ENCODE measurements around the gene RPGRIP1.
"Not testable (repeated sequence)": the region's sequence is repeated elsewhere in the genome, so short reads cannot be mapped to it uniquely, and the experiment has no call there.

RPGRIP1 gene

DNA sequence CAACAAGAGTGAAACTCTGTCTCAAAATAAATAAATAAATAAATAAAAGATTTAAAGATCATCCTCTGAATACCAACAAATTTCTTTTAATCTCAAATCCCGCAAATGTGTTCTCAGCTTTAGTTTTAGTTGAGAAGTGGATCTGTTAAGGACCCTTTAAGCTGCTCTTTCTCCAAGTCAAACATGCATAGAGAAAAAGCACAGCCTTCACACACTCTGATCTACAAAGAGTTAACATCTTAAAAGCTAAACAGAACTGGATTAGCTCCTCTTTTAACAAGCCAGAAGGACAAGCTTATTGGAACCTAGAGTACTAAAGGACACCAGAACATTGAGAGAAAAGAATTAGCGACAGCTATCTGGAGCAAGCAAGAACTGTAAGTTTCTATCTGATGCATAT, at the start of gene RPGRIP1:
Gene RPGRIP1 (plus strand): TSS at position 301 of the 400 bp plus-strand sequence. CDS start 7,894 bp downstream, outside the sequence.
- no peak for DNase-seq (ENCODE audit: low read depth)

- DNase-seq (ENCODE audit: low read depth) = no peak
Observed at GRCh38 chr14:21231020-21231652, 48.7 kb upstream of the RPGRIP1 start.

- DNase-seq (ENCODE audit: low read depth) = no peak
Observed at GRCh38 chr14:21233457-21234076, 46.3 kb upstream of the RPGRIP1 start.

- DNase-seq (ENCODE audit: low read depth) = no peak
Observed at GRCh38 chr14:21234112-21234511, 45.8 kb upstream of the RPGRIP1 start.

DNA sequence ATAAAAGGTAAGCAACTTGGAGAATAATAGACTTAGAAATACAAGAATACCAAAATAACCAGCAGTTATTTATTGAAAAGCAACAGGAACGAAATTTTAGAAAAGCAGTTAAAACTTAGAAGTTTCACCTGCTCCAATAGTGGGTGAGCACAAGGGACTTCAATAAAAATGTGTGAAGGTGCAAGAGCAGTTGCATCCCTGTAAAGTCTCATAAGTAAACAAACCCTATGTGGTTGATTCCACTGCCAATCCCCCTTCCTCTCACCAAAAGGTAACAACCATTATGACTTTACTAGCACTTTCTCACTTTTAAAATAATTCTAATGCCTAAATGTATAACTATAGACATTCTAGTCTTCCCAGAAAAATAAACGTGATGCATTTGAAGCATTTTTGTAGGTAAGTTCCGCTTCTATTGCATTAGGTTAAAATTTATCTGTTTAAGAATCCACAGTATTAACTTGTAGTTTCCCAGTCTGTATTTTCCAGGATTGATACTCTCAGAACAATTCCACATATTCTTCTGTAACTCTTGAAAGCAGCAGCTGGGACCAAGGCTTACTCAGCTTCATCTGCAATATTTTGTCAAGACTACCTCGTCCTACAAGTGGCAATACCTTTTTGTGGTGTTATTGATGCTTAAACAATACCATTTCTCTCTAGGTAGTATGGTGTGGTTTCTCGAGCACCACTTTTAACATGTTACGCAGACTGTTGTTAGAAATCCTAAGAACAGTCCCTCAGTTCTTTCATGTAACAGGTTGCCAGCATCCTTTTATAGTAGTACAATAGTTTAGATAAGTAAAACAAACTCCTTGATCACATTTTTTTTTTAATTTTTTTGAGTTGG, 42.7 kb upstream of the RPGRIP1 start:
- DNase-seq (ENCODE audit: low read depth) = no peak

GRCh38 chr14:21238823-21239518, 40.9 kb upstream of the RPGRIP1 start:
- no peak for DNase-seq (ENCODE audit: low read depth)

DNA sequence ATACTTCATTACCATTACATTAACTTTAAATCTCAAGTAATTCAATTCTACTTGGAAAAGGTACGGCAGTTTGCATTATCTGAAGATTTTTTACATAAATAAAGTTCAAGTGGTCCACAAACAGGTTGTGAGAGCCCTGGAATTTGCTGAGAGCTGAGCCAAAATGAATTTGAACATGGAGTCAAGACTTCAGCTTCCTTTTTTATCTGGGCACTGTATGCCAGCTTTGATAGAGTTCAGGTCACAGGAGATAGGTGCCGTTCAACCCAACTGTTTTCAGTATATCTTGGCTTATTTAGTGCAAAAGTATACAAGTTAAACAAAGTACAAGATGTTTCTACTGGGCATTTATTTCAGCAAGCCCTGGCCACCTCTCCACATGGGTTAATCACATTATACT, 39.5 kb upstream of the RPGRIP1 start:
- no peak for DNase-seq (ENCODE audit: low read depth)

- DNase-seq (ENCODE audit: low read depth) = no peak
Observed at GRCh38 chr14:21241218-21241819, 38.6 kb upstream of the RPGRIP1 start.

DNA sequence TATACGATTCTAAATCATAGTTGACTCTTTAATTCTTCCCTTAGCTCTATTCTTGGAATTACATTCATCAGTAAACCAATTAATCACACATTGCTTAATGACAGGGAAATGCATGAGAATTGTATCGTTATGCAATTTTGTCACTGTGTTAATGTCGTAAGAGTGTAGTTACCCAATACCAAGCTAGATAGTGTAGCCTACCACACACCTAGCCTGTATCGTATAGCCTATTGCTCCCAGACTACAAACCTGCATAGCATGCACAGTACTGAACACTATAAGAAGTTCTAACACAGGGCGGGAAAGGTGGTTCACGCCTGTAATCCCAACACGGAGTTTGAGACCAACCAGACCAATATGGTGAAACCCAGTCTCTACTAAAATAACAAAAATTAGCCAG, 35.3 kb upstream of the RPGRIP1 start:
- no peak for DNase-seq (ENCODE audit: low read depth)

- no peak for DNase-seq (ENCODE audit: low read depth)
Observed at GRCh38 chr14:21245813-21246212, 34.1 kb upstream of the RPGRIP1 start.

DNA sequence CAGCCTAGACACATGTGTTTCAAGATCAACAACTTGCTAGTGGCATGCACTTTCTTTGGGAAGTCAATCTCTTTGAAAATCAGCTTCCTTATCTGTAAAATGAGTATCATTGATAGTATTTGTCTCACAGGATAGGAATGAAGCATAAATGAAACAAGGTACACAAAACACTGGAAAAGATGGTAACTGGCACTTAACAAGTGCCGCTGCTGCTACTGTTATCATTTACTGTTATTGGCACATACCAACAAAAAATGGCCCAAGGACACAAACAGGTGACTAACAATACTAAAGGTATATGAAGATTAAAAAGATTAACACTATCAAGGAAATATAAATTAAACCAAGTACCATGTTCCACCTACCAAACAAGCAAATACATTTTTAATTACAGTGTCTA, 31.5 kb upstream of the RPGRIP1 start:
- no peak for DNase-seq (ENCODE audit: low read depth)

- no peak for DNase-seq (ENCODE audit: low read depth)
Observed at GRCh38 chr14:21248739-21249411, 31.0 kb upstream of the RPGRIP1 start.

- no peak for DNase-seq (ENCODE audit: low read depth)
Observed at GRCh38 chr14:21251215-21251614, 28.7 kb upstream of the RPGRIP1 start.

- DNase-seq (ENCODE audit: low read depth) = no peak
Observed at GRCh38 chr14:21252149-21252548, 27.7 kb upstream of the RPGRIP1 start.

DNA sequence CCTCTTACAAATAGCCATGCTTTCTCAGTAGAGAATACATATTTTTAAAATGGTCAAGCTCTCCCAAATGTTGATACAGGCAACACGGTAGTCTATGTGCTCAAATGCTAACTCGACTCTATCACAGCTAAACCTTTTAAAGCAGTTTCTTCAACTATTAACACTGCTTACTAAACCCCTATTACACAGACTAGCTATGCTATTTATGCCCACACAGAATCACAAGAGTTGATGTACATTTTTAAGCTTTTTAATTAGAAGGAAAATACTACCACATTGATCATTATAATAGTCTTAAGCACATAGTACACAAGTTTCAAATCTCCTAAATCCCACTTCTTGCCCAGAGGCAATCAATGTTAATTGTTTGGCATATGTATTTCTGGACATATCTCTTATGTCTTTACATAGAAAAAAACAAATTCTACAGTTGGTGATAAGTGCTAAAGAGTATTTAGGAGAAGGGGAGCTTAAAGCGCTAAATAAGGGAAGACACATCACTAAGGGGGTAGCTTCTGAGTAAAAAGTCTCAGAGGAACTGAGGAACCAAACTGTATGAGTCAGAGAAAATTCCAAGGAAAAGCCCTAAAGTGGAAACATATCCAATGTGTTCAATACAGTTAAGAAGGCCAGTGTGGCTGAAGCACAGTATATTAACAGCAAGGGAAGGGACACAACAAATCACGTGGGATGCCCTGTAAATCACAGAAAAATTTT, 24.3 kb upstream of the RPGRIP1 start:
- no peak for DNase-seq (ENCODE audit: low read depth)

DNA sequence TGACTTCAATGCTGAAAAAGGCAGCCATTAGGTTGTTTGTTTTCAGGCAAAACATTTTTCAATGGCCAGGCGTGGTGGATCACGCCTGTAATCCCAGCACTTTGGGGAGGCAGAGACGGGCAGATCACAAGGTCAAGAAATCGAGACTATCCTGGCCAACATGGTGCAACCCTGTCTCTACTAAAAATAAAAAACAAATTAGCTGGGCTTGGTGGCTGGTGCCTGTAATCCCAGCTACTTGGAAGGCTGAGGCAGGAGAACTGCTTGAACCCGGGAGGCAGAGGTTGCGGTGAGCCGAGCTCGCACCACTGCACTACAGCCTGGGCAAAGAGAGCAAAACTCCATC, 23.8 kb upstream of the RPGRIP1 start:
- DNase-seq (ENCODE audit: low read depth) = not testable (repeated sequence)

DNA sequence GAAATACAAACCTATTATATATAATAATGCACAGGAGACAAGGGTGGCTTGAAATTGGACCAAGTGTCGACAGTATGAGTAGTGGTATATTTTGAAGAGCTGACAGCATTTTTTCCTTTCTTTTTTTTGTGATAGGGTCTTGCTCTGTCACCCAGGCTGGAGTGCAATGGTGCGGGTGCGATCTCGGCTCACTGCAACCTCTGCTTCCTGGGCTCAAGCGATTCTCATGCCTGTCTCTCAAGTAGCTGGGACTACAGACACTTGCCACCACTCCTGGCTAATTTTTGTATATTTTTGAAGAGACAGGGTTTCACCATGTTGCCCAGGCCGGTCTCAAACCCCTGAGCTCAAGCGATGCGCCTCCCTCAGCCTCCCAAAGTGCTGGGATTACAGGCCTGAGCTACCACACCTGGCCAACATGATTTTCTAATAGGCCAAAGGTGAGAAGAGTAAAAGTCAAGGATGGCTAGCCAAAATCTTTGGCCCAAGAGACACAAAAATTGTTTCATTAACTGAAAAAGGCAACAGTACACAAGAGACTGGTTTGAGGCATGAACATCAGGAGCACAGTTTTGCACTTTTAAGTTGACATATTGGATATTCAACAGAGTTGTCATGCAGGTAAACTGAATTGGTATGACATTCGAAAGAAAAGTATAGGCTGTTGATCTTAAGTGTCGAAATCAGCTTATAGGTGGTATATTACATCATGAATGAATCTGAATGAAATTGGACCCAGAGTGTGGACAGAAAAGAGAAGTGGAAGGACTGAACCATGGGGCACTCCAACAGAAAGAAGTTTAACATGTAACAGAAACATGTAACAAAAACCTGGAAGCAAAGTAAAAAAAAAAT, 23.1 kb upstream of the RPGRIP1 start:
- DNase-seq (ENCODE audit: low read depth) = no peak

DNA sequence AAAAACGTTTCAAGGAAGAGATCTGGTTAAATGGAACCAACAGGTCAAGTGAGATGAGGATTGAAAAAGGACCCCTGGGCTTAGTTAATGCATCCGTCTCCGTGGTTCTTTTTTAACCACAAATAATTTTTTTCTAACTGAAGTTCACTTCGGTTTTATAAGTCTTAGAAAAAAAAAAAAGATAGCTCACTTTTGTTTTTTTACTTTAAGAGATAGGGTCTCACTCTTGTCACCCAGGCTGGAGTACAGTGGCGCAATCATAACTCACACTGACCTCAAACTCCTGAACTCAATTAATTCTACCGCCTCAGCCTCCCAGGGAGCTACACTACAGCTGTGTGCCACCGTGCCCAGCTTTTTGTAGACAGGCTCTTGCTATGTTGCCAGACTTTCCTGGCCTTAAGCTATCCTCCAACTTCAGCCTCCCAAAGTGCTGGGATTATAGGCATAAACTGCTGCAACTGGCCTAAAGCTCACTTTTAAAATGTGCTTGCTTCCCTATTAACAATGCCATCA, 22.4 kb upstream of the RPGRIP1 start:
- no peak for DNase-seq (ENCODE audit: low read depth)

- no peak for DNase-seq (ENCODE audit: low read depth)
Observed at GRCh38 chr14:21258005-21258888, 21.6 kb upstream of the RPGRIP1 start.

Data from HS-5 (cell line).